Activated CD4-positive, alpha-beta T cell treated with anti-CD3 and anti-CD28 coated beads, Interleukin-2, amount 50 U/mL, for 24 hours (primary cell): ENCODE results near the gene JMJD6.

ENCODE experiments used
- DNase-seq, 2 donors: peaks; one replicate each; pipeline ENCODE4 v3.0.0-alpha.2; 2020; ENCODE audit warnings: low read depth in 1 of 2, low spot score in 1 of 2

JMJD6 gene

DNA sequence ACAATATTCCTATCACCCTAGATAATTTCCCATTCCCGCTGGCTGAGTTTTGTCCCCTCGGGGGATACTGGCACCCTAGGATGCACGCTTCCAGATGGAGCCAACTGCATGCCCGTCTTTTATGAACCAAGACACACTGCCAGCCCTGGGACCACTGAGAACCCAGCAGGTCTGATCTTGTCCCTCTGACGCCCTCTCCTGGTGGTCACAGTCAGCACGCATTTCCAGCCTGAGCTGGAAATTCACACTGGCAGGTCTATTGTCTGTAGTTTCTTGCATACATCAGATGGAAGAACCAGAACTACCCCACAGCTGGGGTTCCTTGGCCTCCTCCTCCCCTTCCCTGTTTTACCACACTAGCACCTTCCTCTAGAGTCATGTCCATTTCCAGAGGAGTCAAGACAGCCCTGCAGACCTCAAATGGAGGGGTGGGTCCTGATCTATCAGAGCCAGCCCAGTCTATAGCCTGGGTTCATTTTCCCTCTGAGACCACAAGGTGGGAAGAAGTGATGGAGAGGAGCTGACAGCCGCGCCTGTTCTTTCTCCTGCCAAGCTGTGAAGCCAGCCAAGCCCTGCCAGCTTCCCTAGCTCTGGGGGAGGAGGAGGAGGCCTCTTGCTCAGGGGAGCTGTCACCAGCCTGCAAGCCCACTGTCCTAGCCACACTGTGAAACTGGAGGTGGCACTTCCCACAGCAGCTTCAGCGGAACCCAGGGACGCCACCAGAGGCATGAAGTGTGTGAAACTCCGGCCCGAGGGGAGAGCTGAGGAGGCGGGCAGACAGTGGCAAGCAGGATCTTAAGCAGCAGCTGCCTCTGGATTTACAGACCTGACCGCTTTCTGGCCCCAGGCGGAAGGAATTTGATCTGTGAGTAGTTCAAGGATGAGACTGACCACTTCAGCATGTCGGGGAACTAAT is 44.9 kb downstream of the JMJD6 start:
- peak; percentile 30 to 44 for DNase-seq

DNA sequence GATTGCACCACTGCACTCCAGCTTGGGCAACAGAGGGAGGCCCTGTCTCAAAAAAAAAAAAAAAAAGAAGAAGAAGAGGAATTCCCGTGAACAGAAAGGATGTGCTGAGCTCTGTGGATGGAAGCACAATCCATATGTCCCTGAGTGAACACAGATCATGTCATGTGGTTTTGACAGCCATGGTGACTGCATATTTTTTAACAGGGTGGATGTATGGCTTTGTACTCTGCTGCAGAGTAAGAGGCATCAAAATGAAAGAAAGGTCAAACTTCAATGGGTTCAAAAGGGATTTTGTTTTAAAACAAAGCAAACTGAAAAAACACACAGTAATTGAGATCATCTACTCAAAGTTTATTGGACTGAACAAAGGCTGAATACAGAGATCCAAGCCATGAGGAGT is 47.2 kb downstream of the JMJD6 start:
- DNase-seq = no peak

DNA sequence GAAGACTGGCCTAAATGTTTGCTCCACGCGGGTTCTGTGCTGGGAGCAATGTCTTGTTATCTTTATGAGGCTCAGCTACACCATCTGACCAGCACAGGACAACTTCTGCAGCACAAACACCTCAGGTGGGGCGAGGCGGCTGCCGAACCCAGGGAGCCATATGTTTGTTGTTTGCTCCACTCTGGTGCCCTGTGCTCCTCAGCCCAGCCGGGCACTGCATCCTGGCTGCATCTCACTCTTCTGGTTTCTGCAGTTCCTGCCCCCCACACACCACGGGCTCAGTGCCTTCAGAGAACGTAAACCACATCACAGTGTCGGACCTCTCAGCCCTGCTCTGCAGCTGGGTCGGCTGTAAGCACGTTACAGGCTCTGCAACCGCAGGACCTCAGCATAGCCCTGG is 48.1 kb downstream of the JMJD6 start:
- no peak for DNase-seq

DNA sequence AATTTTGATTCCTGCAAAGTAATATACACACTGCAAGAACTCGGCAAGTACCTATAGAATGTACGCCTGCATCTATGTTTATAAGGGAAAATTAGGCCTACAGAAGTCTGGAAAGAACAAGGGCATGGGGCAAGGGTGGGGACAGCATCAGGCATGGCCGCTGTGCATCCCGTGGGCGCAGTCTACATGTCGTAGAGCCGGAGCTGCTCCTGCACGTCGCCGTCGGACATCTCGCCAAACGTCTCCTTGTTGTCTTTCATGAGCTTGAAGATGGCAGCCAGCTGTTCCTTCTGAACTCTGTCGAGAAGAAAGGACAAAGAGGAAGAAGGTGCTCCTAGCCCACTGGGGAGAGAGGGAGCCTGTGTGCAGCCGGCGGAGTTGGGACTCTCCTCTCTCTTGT is 49.0 kb downstream of the JMJD6 start:
- no peak for DNase-seq

- DNase-seq = no peak
Observed at GRCh38 chr17:76676629-76677028, 49.8 kb downstream of the JMJD6 start.

DNA sequence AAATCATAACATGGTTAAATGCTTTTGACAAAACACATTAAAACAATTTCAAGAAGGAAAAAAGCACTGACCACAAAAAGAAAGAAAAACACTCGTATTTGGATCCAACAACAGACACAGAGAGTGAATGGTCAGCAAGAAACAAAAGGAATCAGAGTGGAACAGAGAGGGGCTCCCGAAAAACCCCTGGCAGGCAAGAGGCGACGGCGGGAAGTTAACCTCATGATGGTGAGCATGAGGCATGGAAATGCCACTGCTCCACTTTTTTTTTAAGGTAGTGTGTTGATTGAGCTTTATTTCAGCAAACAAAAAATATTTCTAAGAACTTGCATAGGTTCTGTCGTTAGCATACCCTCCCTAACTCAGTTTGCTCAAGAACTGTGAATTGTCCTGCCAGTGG is 50.8 kb downstream of the JMJD6 start:
- no peak for DNase-seq

- DNase-seq = no peak
Observed at GRCh38 chr17:76674600-76674999, 51.8 kb downstream of the JMJD6 start.

DNA sequence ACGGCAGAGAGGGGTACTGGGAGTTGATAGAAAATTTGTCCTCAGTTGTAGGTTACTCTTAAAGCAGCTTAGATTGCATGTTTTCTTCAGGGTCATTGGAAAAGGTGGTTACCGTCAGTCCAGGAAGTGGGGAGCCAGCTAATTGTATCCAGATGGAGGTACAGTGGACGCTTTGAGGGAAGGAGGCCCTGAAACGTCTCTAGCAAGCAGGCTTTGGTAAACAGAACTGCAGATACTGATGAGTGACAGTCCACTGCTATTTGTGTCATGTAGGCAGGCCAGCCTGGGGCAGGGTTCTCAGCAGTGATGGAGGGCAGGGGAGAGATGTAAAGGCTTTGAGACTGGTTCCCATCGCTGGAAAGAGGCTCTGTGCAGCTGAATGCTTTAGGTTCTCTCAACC is 52.7 kb downstream of the JMJD6 start:
- no peak for DNase-seq

DNA sequence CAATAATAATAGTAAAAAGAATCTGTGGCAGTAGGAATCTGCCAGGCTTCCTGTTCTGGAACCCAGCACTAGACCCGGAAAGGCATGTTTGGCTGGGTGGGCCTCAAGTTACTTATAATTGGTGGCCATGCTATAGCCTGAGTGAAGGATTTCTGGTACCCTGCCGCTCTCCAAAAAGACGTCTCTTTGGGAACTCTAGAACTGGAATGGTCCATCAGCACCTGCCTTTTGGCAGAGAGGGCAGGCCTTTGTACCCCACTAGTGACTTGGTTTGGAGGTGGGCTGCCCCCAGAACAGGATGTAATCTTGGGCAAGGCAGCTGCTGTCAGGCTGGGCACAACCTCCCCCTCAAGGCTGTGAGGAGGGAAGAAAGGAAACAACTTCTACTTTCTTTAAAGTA is 53.5 kb downstream of the JMJD6 start:
- no peak for DNase-seq

- no peak for DNase-seq
Observed at GRCh38 chr17:76672270-76672851, 54.0 kb downstream of the JMJD6 start.

DNA sequence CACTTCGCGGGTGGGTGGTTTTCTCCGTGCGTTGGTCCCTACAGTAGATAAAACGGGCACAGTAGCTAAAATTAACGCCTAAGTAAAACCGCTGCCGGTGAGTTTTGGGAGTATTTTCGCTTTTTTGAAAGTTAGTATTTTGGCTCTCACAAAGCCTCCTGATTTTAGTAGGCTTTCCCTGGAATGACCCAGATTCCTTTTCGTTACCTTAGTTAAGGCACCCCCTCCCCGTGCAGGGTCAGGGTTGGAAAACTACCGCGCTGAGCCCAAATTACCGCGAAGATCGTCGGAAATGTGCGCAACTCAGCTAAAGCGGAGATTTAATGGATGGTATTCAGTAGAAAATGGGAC is 54.5 kb downstream of the JMJD6 start:
- no peak for DNase-seq

DNA sequence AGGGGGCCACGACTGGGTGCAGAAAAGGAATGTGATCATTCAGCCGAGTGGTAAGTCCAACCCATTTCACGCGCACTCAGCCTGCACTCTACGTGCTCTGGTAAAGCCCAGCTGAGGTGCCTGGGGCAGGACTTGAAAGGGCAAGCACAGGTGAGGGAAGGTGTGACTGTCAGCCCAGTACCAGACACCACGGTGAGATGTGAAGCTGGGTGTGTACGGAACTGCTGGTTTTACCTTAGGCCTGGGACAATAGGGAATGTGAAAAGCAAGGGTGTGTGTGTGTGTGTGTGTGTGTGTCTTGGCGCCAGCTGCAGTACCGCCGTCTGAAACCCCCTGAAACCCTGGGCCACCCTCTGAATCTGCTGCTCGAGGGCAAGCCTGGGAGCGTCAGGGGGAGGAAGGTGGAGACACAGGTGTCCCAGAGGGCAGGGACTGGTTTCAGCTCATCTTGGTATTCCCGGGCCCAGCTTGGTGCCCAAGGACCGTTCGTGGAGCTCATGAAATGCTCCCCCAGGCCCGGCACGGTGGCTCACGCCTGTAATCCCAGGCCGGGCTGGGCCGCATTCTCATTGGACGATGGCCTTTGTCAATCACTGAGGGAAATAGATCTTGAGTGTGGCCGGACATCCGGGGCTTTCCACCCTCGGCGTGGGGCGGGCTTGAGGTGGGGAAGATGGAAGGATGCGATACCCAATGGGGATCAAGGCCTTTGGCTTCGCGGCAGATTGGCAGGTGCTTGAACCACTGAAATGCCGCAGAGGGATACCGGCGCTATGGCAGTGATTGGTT is 55.1 kb downstream of the JMJD6 start:
- peak; percentile 92 to 99 for DNase-seq

GRCh38 chr17:76670718-76671122 is 55.7 kb downstream of the JMJD6 start:
- DNase-seq = no peak

GRCh38 chr17:76670020-76670717 is 56.2 kb downstream of the JMJD6 start:
- DNase-seq = no peak
